ENCODE results near the gene LPP.
A peak's percentile ranks its signal among the peaks of the same experiment; 100 is the strongest.

LPP gene

DNA sequence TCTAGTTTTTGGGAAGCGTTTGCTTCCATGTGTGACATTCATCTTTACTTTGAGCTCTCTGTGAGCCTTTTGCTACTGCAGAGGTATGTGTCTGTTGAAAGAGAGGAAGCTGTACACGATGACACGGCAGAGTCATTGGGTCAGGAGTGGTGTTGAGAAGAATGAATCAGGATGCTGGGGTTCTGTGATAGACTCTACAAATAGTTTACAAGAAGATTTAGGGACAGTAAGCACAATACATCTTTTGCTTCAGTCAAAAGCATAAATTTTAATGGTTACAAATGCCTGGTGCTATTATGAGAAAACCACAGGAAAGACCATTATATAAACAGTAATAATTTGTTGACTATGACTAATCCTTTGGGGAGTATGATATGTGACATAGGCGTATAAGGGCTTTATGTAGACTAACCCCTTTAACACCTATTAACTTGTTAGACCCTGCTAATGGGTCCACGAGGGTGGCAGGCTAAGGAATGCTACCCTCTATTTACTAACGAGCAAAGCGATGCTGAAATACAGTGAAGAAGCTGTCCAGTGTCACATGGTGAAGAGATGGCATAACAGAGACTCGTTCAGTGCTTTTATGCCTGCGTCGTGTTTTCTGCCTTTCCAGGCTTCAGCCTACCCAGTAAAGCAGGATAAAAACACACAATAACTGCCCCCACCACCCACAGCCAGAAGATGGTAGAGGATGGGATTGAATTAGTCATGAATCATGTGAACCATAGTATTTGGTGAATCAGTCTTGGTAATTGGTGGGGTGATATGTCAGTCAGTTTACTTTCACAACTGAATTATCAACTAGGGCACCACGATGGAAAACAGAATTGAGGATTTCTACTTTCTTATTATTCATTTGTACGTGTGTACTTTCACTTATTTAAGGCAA, 118.8 kb downstream of the LPP start:
- peak; percentile 91 to 92 for DNase-seq (ENCODE audit: low read depth in 2 of 2)

DNA sequence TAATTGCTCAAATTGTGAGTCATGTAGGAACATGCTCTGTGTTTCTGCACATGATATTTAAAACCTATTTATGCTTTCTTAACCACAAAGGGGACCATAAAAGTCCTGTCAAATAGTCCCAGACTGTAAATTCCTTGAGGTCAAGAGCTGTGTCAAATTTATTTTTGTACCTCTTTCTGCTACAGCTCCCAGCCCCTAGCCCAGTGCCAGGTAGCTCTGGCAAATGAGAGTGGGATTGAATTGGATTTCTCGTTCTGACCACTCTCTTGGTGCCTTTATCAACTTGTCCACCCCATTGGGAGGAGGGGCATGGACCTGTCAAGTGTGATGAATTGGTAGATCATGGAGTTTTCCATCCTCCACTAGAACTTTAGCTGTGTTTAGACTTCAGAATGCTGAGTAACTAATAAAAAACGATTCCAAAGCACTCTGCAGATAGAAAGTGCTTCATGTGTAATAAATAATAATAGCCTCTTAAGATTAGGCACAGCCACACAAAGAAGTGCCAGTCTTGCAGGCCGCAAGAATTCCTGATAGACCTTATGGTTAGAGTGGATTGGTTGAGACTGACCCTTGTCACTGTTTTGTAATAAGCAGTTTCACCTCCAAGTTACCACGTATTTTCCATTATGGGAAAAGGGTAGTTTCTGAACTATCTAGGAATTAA, 120.4 kb downstream of the LPP start:
- no peak for DNase-seq (ENCODE audit: low read depth in 2 of 2)

DNA sequence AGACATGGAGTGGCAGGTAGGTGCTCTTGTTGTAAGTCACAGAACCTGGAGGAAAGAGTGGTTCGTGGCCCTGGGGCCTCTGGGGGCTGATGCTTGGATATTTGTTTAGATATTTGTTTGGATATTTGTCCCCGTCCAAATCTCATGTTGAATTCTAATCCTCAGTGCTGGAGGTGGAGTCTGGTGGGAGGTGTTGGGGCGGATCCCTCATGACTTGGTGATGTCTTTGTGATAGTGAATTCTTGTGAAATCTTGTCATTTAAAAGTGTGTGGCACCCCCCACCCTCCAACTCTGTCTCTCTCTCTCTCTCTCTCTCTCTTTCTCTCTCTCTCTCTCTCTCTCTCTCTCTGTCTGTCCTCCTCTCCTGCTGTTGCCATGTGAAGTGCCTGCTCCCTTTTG, 122.4 kb downstream of the LPP start:
- no peak for DNase-seq (ENCODE audit: low read depth in 2 of 2)

DNA sequence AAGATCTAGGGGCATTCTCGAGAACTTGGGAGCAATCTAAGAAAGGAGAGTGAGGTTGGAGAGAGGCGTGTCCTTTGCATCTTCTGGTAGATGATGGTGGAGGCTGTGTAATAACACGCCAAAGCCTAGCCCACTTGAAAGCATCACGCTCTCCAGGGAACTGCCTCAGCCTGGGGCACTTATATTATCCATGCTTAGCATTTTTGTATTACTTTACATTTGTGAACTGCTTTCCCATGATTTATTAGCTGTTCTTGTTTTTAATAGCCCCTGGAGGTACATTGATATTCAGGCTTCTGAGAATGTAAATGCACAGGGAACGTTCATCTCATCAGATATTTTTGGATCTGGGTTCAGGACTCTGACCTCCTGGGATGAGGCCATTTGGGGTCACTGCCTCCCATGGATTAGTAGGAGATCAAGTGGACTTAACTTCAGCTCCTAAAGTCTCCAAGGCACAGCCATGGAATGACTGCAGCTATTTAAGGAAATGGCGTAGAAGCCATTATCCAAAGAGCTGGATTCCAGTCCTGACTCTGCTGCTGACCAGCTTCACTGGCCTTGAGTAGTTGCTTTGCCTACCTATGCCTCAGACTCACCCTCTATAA, 124.9 kb downstream of the LPP start:
- no peak for DNase-seq (ENCODE audit: low read depth in 2 of 2)

DNA sequence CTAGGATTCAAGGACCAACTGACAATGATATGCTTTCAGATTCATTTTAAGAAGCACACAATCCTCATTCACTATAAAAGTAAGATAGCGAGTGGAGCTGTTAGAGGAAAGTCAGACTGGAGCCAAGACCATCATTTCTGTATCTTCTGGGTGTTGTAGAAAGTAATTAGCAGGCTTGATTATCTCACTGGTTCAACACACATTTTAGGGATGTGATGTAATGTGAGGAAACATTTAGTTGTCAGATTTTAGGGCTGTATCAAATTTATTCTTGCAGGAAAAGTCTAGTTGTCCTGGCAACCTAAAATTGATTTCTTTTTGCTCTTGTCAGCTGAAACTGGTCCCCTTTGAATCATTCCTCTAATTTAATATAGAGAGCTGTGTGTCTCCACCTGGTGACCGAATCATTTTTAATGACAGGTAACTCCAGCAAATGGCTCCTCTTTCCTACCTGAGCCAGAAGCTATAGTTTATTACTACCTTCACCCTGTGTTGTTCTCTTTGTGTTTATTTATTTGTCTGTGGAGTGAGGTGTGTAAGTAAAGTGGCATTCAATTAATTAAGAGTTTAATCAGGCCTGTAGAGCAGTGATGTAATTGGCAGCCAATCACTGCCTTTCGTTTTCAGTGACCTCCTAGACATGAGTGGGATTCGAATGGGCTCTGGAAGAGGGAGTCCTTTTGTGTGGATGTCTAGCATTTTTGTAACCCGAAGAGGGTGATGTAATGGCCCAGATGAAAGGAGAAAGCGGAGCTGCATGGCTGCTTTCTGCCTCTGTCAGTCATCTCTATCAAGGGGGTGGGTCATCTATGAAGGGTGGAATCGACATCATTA, 125.8 kb downstream of the LPP start:
- DNase-seq (ENCODE audit: low read depth in 2 of 2), result no peak

DNA sequence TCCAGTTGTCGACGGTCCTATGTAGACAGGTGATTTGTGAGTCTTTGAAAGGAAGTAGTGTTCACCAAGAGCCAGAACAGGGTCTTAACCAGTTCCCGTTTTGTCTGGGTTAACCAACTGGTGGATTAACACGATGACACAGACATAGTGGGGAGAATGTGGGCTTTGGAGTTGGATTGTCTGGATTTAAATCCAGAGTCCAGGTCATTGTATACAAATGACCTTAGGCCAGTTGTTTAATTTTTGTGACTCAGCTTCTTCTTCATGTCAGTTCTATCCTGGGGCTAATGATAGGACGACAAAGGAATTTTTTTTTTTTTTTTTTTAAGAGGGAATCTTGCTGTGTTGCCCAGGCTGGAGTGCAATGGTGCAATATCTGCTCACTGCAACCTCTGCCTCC, 126.7 kb downstream of the LPP start:
- no peak for DNase-seq (ENCODE audit: low read depth in 2 of 2)

DNA sequence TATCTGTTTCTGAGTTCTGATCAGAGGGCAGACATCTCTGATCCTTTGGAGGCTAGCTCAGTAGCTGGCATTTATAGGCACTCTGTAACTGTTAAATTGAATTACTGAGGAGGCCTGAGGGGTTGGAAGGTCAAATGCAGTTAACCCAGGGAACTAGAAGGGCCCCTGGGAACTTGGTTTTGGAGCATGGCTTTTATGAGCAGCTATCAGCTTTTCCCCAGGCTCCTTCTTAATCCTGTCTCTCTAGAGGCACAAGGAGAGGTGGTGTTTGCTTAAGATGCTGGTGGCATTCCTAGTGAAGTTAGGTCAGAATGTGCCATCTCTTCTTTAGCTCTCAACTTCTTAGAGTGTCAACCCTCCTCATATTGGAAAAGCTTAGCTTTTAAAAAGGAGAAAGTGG, 128.9 kb downstream of the LPP start:
- no peak for DNase-seq (ENCODE audit: low read depth in 2 of 2)

DNA sequence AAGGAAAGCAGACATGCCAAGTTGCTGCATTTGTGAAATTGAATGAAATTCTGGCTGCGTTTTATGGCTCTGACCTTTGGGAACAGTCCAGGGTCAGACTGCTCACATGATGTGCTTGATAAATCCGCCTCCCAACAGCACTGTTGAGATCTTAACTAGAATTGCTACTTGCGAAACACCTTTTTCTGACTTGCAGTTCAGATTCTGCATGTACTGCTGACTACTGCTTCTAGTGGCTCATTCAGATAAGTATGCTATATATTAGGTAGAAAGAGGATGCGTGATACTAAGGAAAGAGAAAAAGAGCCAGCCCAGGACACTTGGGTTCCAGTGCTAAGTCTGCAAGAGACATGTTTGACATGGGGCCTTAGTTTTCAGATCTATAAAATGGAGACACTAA, 129.4 kb downstream of the LPP start:
- no peak for DNase-seq (ENCODE audit: low read depth in 2 of 2)

DNA sequence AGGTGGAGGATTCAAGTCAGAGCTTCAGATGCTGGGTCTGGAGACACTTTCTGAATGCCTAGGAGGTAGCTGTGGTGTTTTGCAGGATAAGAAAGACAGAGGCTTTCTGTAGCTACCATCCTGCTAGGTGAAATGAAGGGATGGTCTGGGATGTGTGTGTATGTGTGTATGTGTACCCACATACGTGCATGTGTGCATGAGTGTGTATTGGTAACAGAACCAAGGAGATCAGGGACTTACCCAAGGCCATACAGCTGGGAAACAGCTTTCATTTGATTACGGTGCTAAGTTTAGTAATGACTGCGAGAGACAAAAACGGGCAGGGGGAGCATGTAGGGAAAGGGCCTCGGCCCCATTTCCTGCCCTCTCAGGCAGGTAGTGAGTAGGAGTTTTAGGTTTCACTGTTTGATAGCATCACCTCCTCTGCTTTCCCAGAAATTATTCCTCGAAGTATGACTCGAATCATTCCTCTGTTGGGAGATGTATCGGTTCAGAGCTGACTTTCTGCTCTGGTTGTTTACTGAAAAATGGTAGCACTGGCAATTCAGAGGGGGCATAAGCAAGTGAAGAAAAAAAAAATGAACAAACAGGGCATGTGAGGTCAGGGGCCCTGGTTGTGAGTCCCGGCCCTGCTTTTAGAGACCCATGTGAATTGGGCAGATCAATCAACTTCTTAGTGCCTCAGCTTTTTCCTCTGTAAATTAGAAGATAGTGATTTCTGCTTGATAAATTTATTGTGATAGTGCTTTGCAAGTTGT, 130.7 kb downstream of the LPP start:
- DNase-seq (ENCODE audit: low read depth in 2 of 2), result no peak

DNA sequence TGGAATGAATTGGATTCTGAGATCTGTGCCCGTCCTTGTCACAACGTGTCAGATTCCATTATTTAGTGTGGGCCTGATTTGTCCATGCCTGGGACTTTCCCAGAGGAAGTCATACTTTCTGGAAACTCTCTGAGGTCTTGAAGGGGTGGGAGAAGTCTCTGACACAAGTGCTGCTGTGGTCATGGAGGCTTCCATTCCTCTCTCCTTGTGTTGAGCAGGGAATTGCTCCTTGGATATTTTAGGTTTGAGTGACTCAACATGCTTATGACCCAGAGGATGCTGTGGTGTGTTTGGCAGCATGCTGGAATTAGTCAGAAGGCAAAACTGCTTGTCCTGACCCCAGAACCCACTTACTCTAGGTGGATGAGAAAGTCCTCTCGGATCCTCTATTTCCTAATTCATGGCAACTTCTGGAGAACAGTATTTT, 132.1 kb downstream of the LPP start:
- DNase-seq (ENCODE audit: low read depth in 2 of 2), result peak; percentile 96

DNA sequence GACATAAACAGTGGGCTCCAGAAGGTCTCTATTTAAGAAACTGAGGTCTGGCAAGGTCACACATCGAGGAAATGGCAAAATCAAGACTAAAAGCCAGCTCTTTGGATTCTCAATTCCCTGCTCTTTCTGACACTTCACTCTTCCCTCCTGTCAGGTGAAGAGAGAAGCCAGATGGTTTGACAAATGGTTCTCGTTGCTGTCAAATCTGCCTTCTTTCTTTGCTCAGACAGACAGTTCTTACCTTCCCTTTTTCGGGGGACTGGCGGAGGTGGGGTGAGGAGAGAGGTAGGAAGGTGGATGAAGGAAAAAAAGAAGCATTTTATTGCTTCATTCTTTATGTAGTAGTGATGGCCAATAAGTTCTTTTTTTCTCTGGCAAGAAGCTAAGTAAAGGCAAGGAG, 133.4 kb downstream of the LPP start:
- no peak for DNase-seq (ENCODE audit: low read depth in 2 of 2)

DNA sequence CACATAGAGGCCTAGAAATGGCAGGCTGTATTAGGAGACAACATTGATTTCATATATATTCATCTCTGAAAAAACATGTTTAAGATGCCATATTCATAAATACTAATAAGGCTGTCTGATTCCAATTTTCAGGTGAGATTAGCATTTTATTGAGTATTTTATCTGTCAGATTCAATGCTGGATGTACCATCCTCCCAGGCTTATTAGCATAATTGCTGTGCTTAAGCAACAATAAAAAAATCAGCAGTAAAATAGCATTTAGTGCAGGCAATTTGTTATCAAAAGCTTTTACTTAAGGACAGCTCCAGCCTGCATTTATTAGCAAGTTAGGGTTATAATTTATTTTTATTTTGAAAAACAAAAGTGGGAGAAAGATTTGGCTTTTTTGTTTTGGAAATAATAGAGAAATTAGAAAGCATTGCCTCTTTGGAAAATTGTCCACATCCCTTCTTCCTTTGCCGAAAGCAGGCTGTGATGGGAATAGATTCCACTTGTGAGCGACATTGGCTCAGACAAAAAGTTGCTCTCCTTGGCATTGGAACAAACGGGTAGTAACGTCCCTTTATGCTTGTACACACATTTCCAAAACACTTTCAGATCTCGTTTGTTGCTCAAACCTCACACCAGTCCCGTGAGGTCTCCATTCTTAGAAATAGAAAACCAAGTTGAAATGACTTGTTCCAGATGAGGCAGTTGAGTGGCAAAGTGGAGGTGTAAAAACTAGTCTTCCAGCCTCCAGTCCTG, 134.0 kb downstream of the LPP start:
- DNase-seq (ENCODE audit: low read depth in 2 of 2), result no peak

DNA sequence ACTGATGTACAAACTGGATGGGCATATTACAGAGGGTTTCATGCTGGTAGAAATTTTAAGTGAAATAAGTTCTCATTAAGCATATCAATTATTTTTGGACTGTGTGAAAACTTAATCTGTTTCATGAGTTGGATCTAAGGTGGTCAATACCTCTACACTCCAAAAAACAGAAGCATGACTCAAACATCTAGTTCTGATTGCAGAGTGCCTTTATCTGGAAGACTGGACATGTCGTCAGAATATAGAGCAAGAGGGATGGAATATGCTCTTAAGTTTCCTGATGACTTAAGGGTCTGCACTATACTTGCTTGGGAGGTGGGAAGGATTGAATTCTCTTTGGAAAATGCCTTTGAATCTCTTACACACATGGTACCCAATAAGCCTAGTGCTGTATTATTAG, 138.3 kb downstream of the LPP start:
- no peak for DNase-seq (ENCODE audit: low read depth in 2 of 2)

DNA sequence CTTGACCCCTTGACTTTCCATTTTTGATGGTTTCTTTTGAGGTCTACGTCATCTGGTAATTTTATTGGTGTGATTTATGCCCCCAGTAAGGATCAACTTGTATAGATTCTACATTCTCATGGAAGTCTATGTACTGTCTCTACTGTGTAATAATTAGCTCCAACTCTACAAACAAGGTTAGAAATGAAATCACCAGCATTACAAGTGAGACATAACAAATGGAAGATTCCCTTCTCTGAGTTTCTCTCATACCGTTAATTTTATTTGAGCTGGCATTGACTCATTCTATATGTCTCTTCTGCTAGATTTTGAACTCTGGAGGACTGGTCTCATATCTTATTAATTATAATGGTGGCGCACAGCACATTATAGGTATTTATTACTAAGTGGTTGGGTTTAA, 138.9 kb downstream of the LPP start:
- DNase-seq (ENCODE audit: low read depth in 2 of 2), result no peak

DNA sequence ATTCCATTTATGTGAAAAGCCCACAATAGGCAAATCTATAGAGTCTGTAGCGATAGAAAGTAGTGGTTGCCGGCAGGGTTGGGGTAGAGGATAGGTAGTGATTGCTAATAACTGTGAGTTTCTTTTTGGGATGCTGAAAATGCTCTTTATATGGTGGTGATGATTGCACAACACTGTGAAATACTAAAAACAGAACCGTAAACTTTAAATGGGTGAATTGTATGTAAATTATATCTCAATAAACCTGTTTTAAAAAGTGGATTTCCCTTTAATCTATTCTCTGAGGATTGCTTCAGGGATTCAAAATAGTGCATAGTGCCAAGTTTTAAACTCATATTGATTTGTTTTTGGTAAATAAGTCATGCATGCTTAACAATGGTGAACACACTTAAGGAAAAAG, 140.2 kb downstream of the LPP start:
- no peak for DNase-seq (ENCODE audit: low read depth in 2 of 2)

DNA sequence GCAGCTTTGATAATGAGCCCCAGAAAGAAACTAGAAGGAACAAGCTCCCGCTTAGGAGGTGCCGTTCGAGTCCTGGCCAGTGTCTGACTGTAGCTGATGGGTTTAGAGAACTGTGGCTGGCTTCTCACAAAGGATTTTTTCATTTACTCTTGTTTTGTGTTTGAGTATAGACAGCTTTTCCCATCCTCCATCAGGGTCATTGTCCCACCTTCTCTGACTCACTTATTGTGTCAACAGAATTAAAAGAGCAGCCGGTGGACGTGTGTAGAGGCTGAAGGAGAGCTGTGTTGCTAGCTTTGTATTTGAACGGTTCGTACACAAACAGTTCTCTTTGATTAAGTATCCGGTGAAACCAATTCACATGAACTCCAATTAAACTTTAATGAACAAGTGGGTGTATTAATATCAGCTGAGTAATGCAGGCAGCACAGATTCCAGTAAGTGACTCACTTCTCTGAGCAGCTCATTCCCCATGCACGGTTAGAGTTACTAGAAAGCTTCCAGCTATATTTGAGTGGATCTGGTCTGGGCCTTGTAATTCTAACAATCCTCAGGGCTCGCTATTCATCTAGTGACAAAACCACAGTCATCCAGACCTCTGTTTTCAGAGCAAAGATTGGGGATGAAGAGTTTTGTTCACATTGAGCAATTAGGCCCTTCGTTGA, 141.0 kb downstream of the LPP start:
- DNase-seq (ENCODE audit: low read depth in 2 of 2), result peak; percentile 91

DNA sequence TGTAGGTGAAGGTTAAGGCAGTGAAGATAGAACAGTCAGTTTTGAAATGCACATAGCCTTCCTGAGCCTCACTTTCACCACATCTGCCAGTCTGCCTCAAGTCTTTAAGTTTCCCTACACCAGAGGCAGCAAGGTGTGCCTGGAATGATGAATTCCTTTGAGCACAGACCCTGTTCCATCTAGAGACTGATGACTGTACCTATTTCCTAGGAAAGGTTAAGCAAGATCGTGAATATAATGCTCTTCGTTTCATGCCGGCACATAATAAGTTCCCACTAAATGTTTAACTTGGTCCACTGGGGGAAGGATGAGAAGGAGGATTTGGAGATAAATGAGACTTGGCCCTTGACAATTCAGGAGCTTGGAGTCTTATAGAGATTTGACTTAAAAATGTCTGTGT, 141.9 kb downstream of the LPP start:
- DNase-seq (ENCODE audit: low read depth in 2 of 2), result no peak

DNA sequence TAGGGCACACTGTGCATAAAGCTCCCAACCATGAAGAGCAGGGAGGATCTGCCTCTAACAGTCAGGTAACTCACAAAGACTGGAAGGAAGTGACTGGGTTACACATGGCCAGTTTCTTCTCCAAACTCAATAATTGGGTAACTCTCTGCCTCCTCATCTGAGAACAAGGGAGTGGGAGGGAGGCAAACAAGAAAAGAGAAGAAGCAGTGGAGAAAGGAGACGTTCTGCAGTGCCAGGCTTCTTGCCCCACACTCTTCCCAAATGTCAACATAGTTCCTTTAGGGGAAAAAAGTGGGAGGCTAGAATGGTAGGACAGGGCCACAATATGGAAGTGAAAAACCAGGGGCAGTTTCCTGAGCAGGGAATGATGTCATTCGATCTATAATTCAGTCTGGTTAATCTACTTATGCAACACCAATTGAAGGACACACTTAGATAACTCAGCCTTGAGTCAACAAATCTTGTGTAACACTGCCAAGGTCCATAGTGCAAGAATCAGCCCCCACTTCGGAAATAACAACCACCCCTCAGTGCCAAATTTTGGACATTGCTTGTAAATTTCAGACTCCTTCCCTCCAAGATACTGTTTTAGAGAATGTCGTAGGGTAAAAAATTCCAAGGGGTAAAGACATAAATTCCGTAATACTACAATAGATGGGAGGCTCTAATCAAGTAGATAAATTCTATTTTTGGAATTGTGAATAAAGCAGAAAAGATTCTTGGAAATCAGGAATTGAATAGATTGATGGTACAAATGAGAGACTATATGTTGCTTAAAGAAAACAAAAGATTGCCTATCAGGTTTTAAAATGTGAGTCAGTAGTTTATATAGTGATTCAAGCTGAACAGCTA, 143.0 kb downstream of the LPP start:
- no peak for DNase-seq (ENCODE audit: low read depth in 2 of 2)

DNA sequence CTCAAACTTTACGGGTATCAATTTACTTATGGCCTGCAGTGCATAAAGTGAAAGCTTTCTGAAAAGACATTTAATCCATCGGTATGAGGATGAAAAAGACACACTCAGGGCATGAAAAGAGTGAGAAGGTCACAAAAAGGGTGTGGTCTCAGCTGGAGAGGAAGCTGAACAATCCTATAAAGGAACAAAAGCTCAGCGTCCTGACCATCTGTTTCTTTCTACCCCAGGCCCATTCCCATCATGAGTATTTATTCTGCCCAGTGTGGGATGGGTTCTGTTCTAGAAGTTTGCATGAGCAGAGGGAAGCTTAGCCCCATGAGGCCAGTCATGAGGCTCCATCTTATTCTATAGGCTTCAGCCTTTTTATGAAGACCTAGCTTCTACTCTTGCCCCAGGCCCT, 144.6 kb downstream of the LPP start:
- no peak for DNase-seq (ENCODE audit: low read depth in 2 of 2)
